ENCODE measurements around the gene NUP160. TPM values are rescaled to one million over a fixed set of nuclear protein-coding genes. Genes with fewer than 3 reads are reported as not detected.

Gene NUP160
- total RNA-seq, 1 donor from 2014 or later, result 21.4 TPM

Other genes starting within 250 kb of the NUP160 start
- 102 TPM for gene MTCH2, start 205.8 kb downstream of the NUP160 start, total RNA-seq
- gene AGBL2, start 133.0 kb downstream of the NUP160 start, total RNA-seq, result 1.1 TPM
- 49.4 TPM for gene FNBP4, start 81.0 kb downstream of the NUP160 start, total RNA-seq
- gene PTPRJ, start 132.2 kb upstream of the NUP160 start, total RNA-seq, result 2.0 TPM

Data from esophagus mucosa (tissue), 1 donor.